Muscle of leg (tissue), 16 donors: ENCODE results near the gene FUCA1. TPM values are rescaled to one million over a fixed set of nuclear protein-coding genes. Genes with fewer than 3 reads are reported as not detected.
A peak's percentile ranks its signal among the peaks of the same experiment; 100 is the strongest.

ENCODE experiments used
- DNase-seq: peaks from one replicate; pipeline ENCODE4 v3.0.0; 2013
- H3K27ac ChIP-seq: one replicate; pipeline ENCODE4 v1.5.1; 2013; ENCODE audit warnings: mild to moderate bottlenecking, low read length, control low read depth
- H3K27me3 ChIP-seq: one replicate; pipeline ENCODE4 v1.6.1; 2013; ENCODE audit warnings: low read length; ENCODE audit not compliant: control insufficient read depth, insufficient read depth
- H3K36me3 ChIP-seq: one replicate; pipeline ENCODE4 v1.6.1; 2013; ENCODE audit warnings: low read length; ENCODE audit not compliant: control insufficient read depth, insufficient read depth
- H3K4me1 ChIP-seq: one replicate; pipeline ENCODE4 v1.6.1; 2013; ENCODE audit warnings: low read length; ENCODE audit not compliant: control insufficient read depth, insufficient read depth
- H3K4me3 ChIP-seq: one replicate; pipeline ENCODE4 v1.5.1; 2013; ENCODE audit warnings: low read length, control low read depth
- H3K9me3 ChIP-seq: replicated peaks from 2 replicates; pipeline ENCODE4 v1.6.1; 2013; ENCODE audit warnings: low read depth, low read length; ENCODE audit not compliant: control insufficient read depth
- WGBS: methylation state at CpG from one replicate; pipeline ENCODE4 v1.1.5; 2013; ENCODE audit warnings: missing lambda C conversion rate; ENCODE audit not compliant: insufficient coverage; 5-methylcytosine and 5-hydroxymethylcytosine counted together
- long read RNA-seq, 11 donors: transcript quantifications; one replicate each; lab custom pipeline, GENCODE V29; 2026
- polyA plus RNA-seq, 8 donors: library from polyadenylated mRNA; unstranded; fragments of 120-200 nt; gene quantifications; one replicate each; pipeline versions ENCODE4 v1.2.1 to v1.2.3, GENCODE V29; 2013; ENCODE audit warnings: inconsistent platforms in 1 of 8, low replicate concordance in 1 of 8; ENCODE audit not compliant: insufficient read length in 8 of 8, insufficient read depth in 1 of 8
- total RNA-seq: library from RNA; stranded (reverse); fragments of 120-200 nt; gene quantifications from one replicate; pipeline ENCODE4 v1.2.4, GENCODE V29; 2013

FUCA1 gene
- total RNA-seq (20.4 TPM), polyA plus RNA-seq (10 to 100 TPM; 12.7 to 17.7 (median 13.6) TPM)
- long read RNA-seq, donor 1, partial matches to known transcripts: 0 of 1 reads
- long read RNA-seq, donor 1, other reads (novel, unspliced or antisense): 0 of 1 reads
- long read RNA-seq, donor 2, partial matches to known transcripts: 0 of 1 reads
- long read RNA-seq, donor 2, other reads (novel, unspliced or antisense): 0 of 1 reads
- long read RNA-seq, donor 3, transcript FUCA1-201 (8 exons, 2,047 nt): major isoform, 5 of 5 reads
- long read RNA-seq, donor 3, partial matches to known transcripts: 0 of 5 reads
- long read RNA-seq, donor 3, other reads (novel, unspliced or antisense): 0 of 5 reads
- long read RNA-seq, donor 4, transcript FUCA1-201 (8 exons, 2,047 nt): major isoform, 5 of 5 reads
- long read RNA-seq, donor 4, partial matches to known transcripts: 0 of 5 reads
- long read RNA-seq, donor 4, other reads (novel, unspliced or antisense): 0 of 5 reads
- long read RNA-seq, donor 5, transcript FUCA1-201 (8 exons, 2,047 nt): major isoform, 13 of 13 reads
- long read RNA-seq, donor 5, partial matches to known transcripts: 0 of 13 reads
- long read RNA-seq, donor 5, other reads (novel, unspliced or antisense): 0 of 13 reads
- long read RNA-seq, donor 6, transcript FUCA1-201 (8 exons, 2,047 nt): major isoform, 6 of 6 reads
- long read RNA-seq, donor 6, partial matches to known transcripts: 0 of 6 reads
- long read RNA-seq, donor 6, other reads (novel, unspliced or antisense): 0 of 6 reads
- long read RNA-seq, donor 7, partial matches to known transcripts: 0 of 2 reads
- long read RNA-seq, donor 7, other reads (novel, unspliced or antisense): 0 of 2 reads
- long read RNA-seq, donor 8, partial matches to known transcripts: 0 of 3 reads
- long read RNA-seq, donor 8, other reads (novel, unspliced or antisense): 0 of 3 reads
- long read RNA-seq, donor 9, partial matches to known transcripts: 0 of 2 reads
- long read RNA-seq, donor 9, other reads (novel, unspliced or antisense): 0 of 2 reads
- long read RNA-seq, donor 10, partial matches to known transcripts: 0 of 3 reads
- long read RNA-seq, donor 10, other reads (novel, unspliced or antisense): 0 of 3 reads
- long read RNA-seq, donor 11, transcript FUCA1-201 (8 exons, 2,047 nt): major isoform, 6 of 6 reads
- long read RNA-seq, donor 11, partial matches to known transcripts: 0 of 6 reads
- long read RNA-seq, donor 11, other reads (novel, unspliced or antisense): 0 of 6 reads

DNA sequence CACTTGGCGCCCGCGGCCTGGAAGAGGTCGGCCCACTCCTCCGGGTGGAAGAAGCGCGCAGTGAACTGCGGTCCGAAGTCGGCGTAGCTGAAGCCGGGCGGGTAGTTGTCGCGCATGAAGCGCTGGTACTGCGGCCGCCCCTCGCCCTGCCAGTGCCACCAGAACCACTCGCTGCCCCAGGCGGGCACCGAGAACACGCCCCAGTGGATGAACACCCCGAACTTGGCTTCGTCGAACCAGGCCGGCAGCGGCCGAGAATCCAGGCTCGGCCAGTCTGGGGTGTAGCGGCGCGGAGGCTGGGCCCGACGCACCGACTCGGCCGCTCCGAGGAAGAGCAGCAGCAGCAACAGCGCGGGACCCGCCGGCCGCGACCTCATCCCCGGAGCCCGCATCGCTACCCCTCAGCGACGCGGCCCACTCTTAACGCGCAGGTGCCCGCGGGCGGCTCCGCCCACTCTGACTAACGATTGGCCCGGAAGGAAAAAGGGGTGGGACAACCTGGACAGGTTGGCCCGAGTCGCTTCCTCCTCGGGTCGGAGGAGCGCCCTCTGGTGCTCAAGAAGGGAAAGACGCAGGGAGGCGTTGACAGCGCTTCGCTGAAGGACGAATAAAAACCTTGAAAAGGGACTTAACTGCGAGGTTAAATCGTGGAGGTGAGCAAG lies at the start of gene FUCA1:
FUCA1 (minus strand) TSS at position 396 of the 662 bp plus-strand sequence; CDS start at position 392, 4 bp downstream.
- Histone ChIP-seq H3K27me3 (peaks cover 9% of the 10 kb centered on the region), H3K27ac (peak within 1 kb of the TSS; percentile 3), H3K4me1 (peaks cover 15% of the 10 kb centered on the region), H3K4me3 (peak within 1 kb of the TSS; percentile 71), H3K36me3 (peaks cover 2% of the 10 kb centered on the region), H3K9me3 (no peaks in the 10 kb centered on the region)
- under 1% methylated on average over 68 of the region's 71 CpGs for WGBS
- DNase-seq: peak; percentile 96

DNA sequence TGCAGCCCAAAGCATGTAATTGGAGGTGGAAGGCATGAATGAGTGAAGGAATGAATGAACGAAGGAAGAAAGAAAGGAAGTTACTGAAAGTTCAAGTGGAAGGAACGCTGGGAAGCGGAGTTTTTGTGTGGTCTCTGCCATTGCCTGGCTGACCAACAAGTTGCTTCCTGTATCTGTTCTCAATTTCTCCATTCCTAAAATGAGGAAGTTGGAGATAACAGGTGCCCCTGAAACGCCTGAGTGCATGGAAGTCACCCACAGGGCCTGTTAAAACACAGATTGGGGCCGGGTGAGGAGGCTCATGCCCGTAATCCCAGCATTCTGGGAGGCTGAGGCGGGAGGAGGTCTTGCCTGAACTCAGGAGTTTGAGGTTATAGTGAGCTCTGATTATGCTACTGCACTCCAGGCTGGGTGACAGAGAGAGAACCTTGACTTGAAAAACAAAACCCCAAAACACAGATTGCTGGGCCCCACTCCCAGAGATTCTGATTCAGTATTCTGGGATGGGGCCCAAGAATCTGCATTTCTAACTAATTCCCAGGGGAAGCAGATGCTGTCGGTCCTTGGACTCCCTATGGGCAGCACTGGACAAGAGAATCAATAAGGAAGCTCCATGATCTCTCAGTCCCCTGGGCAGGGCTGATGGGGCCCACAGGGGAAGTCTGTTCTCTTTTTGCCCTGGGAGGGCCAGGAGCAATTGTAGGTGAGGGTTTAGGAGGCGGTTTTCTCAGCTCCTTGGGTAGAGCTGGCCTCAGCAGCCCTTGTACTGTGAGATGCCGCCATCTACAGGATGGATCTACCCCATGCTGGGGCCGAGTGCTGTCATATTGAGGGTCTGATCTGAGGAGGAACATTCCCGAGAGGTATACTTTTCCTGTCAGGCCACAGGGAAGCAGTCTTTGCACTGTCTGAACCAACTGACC lies 48.4 kb upstream of the FUCA1 start:
- Histone ChIP-seq H3K27me3 (no peaks in the 10 kb centered on the region), H3K36me3 (no peaks in the 10 kb centered on the region), H3K4me1 (peaks cover 13% of the 10 kb centered on the region), H3K4me3 (no peak overlapping the region), H3K9me3 (no peaks in the 10 kb centered on the region), H3K27ac (no peak overlapping the region)
- WGBS: 47% methylated on average over 8 of the region's 12 CpGs
- DNase-seq: peak; percentile 67

DNA sequence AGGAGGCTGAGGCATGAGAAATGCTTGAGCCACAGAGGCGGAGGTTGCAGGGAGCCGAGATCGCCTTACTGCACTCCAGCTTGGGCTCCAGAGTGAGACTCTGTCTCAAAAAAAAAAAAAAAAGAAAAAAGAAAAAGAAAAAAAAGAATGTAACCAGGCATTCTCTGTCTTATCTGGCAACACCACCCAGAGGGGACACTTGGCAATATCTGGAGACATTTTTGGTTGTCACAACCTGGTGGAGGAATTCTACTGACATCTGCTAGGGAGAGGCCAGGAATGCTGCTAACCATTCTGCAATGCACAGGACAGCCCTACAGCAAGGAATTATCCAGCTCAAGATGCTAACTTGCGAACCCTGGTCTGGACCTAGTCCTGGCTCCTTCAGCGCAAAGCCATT lies 47.4 kb upstream of the FUCA1 start:
- no peaks in the 10 kb centered on the region for H3K27me3 ChIP-seq
- H3K4me3 ChIP-seq: no peak overlapping the region
- peaks cover 7% of the 10 kb centered on the region for H3K4me1 ChIP-seq
- DNase-seq: no peak
- no peaks in the 10 kb centered on the region for H3K36me3 ChIP-seq
- no peaks in the 10 kb centered on the region for H3K9me3 ChIP-seq
- no peak overlapping the region for H3K27ac ChIP-seq
- WGBS: 80% methylated on average over 1 of the region's 5 CpGs

GRCh38 chr1:23914921-23915320 lies 46.8 kb upstream of the FUCA1 start:
- Histone ChIP-seq H3K27ac (no peak overlapping the region), H3K4me1 (peaks cover 3% of the 10 kb centered on the region), H3K4me3 (no peak overlapping the region), H3K9me3 (no peaks in the 10 kb centered on the region), H3K27me3 (peaks cover 2% of the 10 kb centered on the region), H3K36me3 (no peaks in the 10 kb centered on the region)
- DNase-seq: no peak
- WGBS: no CpG with 5 or more reads among the region's 4 CpGs

- Histone ChIP-seq H3K4me1 (peaks cover 3% of the 10 kb centered on the region), H3K9me3 (no peaks in the 10 kb centered on the region), H3K36me3 (no peaks in the 10 kb centered on the region), H3K27me3 (peaks cover 14% of the 10 kb centered on the region), H3K4me3 (no peak within 1 kb of the TSS), H3K27ac (no peak within 1 kb of the TSS)
- 63% methylated on average over 3 of the region's 7 CpGs for WGBS
- no peak for DNase-seq
Observed at GRCh38 chr1:23913212-23913880, 45.3 kb upstream of the FUCA1 start, which contains the start of gene CNR2. CNR2 (minus strand) TSS chr1:23913362; CDS start chr1:23875617, 37,745 bp downstream.

DNA sequence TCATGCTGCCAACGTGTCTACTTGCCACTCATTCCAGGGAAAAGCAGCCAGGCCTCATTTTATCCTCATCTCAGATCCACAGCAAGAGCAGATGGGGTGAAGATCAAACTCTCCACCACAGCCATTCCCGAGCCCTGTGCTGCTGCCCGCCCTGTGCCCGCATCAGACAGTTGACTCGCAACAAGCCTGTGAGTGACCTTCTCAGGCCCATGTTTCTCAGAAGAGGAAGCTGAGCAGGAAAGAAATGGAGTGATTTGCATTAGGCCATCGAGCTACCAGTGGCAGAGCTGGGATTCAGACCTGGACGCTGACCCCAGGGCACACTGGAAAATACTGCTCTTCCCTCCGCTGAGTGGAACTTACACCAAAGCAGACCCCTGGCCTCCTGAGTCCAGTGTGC lies 43.8 kb upstream of the FUCA1 start:
- DNase-seq: no peak
- 69% methylated on average over 7 of the region's 8 CpGs for WGBS
- peaks cover 3% of the 10 kb centered on the region for H3K4me1 ChIP-seq

DNA sequence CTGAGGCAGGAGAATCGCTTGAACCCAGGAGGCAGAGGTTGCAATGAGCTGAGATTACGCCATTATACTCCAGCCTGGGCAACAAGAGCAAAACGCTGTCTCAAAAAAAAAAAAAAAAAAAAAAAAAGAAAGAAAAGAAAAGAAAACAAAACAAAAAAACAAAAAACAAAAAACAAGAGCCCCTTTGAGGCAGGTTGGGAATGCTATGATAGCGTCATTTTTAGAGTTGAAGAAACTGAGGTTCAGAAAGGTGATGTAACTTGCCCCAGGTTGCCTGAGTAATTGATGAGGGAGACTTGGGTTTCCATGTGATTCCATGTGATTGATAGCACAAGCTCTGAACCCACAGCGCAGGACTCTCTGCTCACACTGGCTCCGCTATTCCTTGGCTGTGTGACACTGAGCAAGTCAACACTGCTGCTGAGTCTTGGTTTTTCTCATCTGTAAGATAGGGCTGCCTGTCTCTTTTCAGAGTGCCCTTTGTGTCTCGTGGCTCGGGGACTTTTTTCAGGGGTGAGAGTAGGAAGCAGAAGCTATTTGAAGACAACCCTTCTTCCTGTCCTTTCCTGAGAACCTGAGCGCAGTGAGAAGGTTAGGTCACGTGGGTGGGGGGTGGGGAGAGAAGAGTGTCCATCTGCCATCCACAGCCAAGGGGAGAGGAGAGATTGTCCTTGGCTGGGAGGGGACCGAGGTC lies 42.6 kb upstream of the FUCA1 start:
- WGBS: 74% methylated on average over 5 of the region's 11 CpGs
- no peak overlapping the region for H3K27ac ChIP-seq
- H3K27me3 ChIP-seq: peaks cover 15% of the 10 kb centered on the region
- peaks cover 3% of the 10 kb centered on the region for H3K4me1 ChIP-seq
- no peaks in the 10 kb centered on the region for H3K9me3 ChIP-seq
- H3K36me3 ChIP-seq: no peaks in the 10 kb centered on the region
- DNase-seq: no peak
- no peak overlapping the region for H3K4me3 ChIP-seq

More for the DNA sequence above, 43.8 kb upstream of the FUCA1 start:
- Histone ChIP-seq H3K27me3 (peaks cover 14% of the 10 kb centered on the region), H3K27ac (no peak overlapping the region), H3K9me3 (no peaks in the 10 kb centered on the region), H3K4me3 (no peak overlapping the region), H3K36me3 (no peaks in the 10 kb centered on the region)

GRCh38 chr1:23910144-23910543 lies 42.1 kb upstream of the FUCA1 start:
- no peak overlapping the region for H3K4me3 ChIP-seq
- H3K27me3 ChIP-seq: peaks cover 20% of the 10 kb centered on the region
- no CpG with 5 or more reads among the region's 8 CpGs for WGBS
- no peaks in the 10 kb centered on the region for H3K9me3 ChIP-seq
- no peak overlapping the region for H3K27ac ChIP-seq
- H3K36me3 ChIP-seq: no peaks in the 10 kb centered on the region
- H3K4me1 ChIP-seq: peaks cover 3% of the 10 kb centered on the region
- DNase-seq: no peak
